GM12878 (cell line): ENCODE measurements around the gene CDH4.
"Not testable (repeated sequence)": the region's sequence is repeated elsewhere in the genome, so short reads cannot be mapped to it uniquely, and the experiment has no call there.

Experiments used
- CTCF ChIP-seq, 3 experiments: IDR thresholded peaks in 2 of 3; conservative IDR thresholded peaks in 1 of 3; 2 replicates each; pipeline ENCODE4 v1.5.1; 2011; ENCODE audit warnings: low read depth in 3 of 3, low read length in 3 of 3, mild to moderate bottlenecking in 3 of 3, control low read depth in 2 of 3, moderate library complexity in 2 of 3, inconsistent platforms in 1 of 3, mixed read lengths in 1 of 3; ENCODE audit not compliant: control insufficient read depth in 2 of 3, insufficient read depth in 1 of 3; ENCODE audit errors: extremely low read depth in 1 of 3
- SIX5 ChIP-seq: IDR thresholded peaks from 2 replicates; pipeline ENCODE4 v1.6.1; 2011; ENCODE audit warnings: mild to moderate bottlenecking, low read depth, low read length, moderate library complexity; ENCODE audit not compliant: severe bottlenecking

- TF ChIP-seq CTCF (IDR thresholded peaks at IDR 0.05 in 2 of 3, conservative IDR thresholded peaks at IDR 0.05 in 1 of 3; ENCODE audit: control insufficient read depth in 2 of 3, extremely low read depth in 1 of 3, insufficient read depth in 1 of 3, low read depth in 3 of 3, low read length in 3 of 3); SIX5: not testable (repeated sequence)
Measured at GRCh38 chr20:61273024-61273423, 21.0 kb downstream of the CDH4 start.
